LNCaP clone FGC (cell line): Measurements from ENCODE around the gene B4GALT6.

Experiments used
- DNase-seq: peaks from one replicate; pipeline ENCODE4 v3.0.0-alpha.2; 2011; ENCODE audit warnings: low read depth
- H3K4me3 ChIP-seq: 2 replicates; pipeline ENCODE4 v1.5.1; 2011; ENCODE audit warnings: mild to moderate bottlenecking, low read depth, low read length, control low read depth
- TF ChIP-seq, protein P1 (sequence below): IDR thresholded peaks from 2 replicates; pipeline ENCODE4 v1.5.1; 2012; ENCODE audit warnings: mild to moderate bottlenecking; ENCODE audit not compliant: control insufficient read depth, insufficient read depth; ENCODE audit errors: extremely low read depth

The B4GALT6 gene

DNA sequence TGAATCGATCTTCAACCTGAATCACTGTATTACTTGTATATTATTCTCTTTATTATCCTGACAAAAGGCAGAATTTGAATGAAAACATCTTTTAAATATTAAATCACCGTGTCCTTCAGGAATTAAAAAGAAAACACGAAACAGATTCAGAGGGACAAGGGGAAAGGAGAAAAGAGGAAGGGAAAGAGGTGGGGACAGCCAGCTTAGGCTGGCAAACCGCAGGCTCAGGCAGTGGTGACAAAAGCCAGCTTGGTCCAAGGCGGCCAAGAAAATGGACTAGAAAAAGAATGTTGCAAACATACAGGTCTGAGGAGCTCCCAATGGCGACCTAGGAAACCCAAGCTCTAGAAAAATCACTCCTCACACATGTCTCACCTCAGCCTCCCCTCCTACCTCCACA, 6.8 kb downstream of the B4GALT6 start:
- TF ChIP-seq, protein P1, sequence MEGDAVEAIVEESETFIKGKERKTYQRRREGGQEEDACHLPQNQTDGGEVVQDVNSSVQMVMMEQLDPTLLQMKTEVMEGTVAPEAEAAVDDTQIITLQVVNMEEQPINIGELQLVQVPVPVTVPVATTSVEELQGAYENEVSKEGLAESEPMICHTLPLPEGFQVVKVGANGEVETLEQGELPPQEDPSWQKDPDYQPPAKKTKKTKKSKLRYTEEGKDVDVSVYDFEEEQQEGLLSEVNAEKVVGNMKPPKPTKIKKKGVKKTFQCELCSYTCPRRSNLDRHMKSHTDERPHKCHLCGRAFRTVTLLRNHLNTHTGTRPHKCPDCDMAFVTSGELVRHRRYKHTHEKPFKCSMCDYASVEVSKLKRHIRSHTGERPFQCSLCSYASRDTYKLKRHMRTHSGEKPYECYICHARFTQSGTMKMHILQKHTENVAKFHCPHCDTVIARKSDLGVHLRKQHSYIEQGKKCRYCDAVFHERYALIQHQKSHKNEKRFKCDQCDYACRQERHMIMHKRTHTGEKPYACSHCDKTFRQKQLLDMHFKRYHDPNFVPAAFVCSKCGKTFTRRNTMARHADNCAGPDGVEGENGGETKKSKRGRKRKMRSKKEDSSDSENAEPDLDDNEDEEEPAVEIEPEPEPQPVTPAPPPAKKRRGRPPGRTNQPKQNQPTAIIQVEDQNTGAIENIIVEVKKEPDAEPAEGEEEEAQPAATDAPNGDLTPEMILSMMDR, result no peak
- DNase-seq, result no peak
- H3K4me3 ChIP-seq, result no peak overlapping the region

DNA sequence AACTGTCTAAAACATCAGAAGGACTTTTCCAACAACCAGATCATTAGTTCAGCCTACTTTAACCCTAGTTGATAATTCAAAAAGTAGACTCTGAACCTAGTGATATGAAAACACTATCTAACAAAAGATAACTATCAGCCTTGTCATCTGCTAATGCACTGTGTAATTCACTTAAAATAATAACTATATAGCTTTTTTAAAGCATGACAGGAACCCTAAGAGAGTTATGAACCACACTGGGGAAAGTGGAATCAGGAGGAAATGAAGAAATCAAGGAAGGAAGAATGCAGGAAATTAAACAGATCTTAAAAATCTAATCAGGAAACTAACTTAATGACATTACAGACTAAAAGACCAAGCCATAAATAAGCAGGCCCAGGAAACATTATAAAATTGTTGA, 9.0 kb downstream of the B4GALT6 start:
- TF ChIP-seq, protein P1, result no peak
- DNase-seq, result no peak

DNA sequence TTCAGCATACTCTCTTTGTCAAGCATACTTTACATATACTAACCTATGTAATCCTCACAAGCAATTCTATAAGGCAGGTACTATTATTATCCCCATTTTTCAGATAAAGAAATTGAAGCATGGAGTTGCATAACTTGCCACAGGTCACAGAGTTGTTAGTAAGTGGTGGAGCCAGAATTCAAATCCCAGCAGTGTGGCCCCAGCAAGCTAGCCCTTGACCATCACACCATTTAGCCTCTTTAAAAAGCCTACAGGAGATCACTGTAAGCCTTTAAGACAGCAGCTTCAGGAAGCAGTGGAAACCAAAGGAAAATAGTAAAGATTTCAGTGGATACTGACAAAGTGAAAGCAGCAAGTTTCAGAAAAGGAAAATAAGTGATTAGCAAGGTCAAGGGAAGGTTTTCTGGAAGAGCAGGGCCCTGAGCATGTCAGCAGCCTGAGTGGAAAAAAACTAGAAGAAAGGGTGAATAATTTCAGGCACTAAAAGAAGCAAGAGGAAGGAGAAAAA, 11.7 kb downstream of the B4GALT6 start:
- H3K4me3 ChIP-seq, result no peak overlapping the region
- TF ChIP-seq, protein P1, result no peak
- no peak for DNase-seq

More for the DNA sequence above, 9.0 kb downstream of the B4GALT6 start:
- no peak overlapping the region for H3K4me3 ChIP-seq

DNA sequence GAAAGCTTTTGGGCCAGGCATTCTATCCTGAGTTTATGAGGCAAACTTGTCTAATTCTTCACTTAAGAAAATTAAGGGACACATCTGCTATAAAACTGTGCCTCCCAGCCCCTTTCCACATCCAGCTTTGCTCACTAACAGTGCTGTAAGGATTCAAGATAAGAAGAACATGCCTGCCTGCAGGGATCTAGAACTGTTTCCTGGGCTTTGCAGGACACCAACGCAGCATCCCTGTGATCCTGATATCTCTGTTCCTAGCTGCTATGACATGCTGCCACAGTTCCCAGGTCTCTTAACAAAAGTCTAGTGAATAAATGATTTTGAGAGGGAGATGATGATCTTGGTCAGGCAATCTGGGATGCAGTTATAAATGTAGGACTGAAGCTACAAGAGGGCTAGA, 12.4 kb downstream of the B4GALT6 start:
- TF ChIP-seq, protein P1, result no peak
- H3K4me3 ChIP-seq, result no peak overlapping the region
- DNase-seq, result no peak

DNA sequence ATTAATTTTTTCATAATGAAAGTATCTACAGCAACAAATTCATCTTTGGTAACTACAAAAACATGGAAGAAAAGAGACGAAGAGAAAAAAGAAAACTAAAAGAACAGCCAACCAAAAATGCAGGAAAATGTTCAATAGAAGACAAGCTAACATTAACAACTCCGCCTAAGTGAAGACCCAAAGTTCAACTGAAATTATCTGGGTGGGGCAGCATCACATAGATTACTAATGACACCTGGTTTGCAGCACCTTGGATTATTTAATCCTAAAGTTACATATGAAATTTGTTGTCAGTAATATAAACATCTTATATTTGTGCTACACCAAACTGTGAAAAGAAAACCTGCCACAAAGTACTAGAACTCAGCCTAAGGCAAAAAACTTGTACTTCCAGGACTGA, 14.8 kb downstream of the B4GALT6 start:
- no peak overlapping the region for H3K4me3 ChIP-seq
- no peak for DNase-seq
- TF ChIP-seq, protein P1, result no peak

DNA sequence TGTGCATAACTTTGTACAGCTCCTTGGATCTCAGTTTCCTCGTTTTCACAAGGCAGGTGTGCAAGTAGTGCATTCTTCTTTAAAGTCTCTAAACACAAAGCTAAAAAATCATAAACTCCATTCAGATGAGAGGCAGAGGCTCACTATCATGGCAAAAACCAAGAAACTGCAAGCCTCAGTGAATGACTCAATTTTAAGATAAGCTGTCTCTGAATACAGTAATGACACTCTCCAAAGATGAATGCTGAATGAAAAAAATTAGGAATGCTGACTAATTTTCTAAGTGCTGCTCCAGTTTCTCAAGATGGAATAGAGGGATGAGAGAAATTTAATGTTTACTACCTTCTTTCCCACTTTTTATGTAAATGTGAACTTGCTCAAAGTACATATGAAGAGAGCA, 17.2 kb downstream of the B4GALT6 start:
- DNase-seq, result no peak
- no peak overlapping the region for H3K4me3 ChIP-seq
- TF ChIP-seq, protein P1, result no peak

DNA sequence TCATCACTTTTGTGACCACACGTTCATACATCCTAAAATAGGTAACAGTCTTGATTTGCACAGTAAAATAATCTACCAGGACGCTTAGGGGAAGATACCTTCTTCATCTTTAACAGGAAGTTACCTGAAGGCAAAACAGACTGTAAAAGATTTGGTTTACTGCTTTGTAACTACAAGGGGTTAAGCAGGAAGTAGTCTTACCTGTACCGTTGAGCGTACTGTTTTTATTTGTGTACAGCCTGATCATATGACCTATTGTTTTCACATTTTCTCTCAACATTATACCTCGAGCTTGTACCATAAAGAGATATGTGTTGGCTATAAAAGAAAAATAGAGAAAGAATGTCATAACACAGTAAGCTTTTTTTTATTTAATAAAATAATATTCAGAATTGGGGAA, 18.3 kb downstream of the B4GALT6 start:
- no peak overlapping the region for H3K4me3 ChIP-seq
- TF ChIP-seq, protein P1, result no peak
- DNase-seq, result no peak
